Naive thymus-derived CD4-positive, alpha-beta T cell (primary cell): ENCODE results near the gene BHLHE41. TPM values are rescaled to one million over a fixed set of nuclear protein-coding genes. Genes with fewer than 3 reads are reported as not detected.

Experiments
- ATAC-seq: fragments of 150-1000 bp; cut with Tn5 transposase; 2 replicates; pipeline ENCODE4 v1.10.0; 2021; ENCODE audit warnings: mild to moderate bottlenecking, moderate library complexity
- CTCF ChIA-PET: fragments of 350-600 bp; sonication (Branson Sonifier 250); formaldehyde crosslinking; loops from one replicate; lab custom pipeline; 2021; ENCODE audit warnings: antibody characterized with exemption; lab: Charles Lee
- POLR2A ChIA-PET: fragments of 350-600 bp; sonication (Branson Sonifier 250); formaldehyde crosslinking; loops from one replicate; lab custom pipeline; 2021; ENCODE audit warnings: antibody characterized with exemption, inconsistent platforms; lab: Charles Lee
- DNase-seq, 9 donors: peaks; one replicate each; pipeline versions ENCODE4 v3.0.0 to v3.0.0-alpha.2; 2020 to 2022; ENCODE audit warnings: mixed read lengths in 1 of 9
- H3K27ac ChIP-seq: one replicate; pipeline ENCODE4 v1.7.0; 2013; ENCODE audit warnings: mild to moderate bottlenecking, low read depth, low read length, moderate library complexity
- H3K27me3 ChIP-seq, 2 donors: one replicate each; pipeline ENCODE4 v1.7.0; 2013; ENCODE audit warnings: low read length in 2 of 2, mild to moderate bottlenecking in 2 of 2, moderate library complexity in 2 of 2; ENCODE audit not compliant: control insufficient read depth in 2 of 2, insufficient read depth in 2 of 2
- H3K36me3 ChIP-seq, 3 experiments: 1 replicate in 2 of 3; 2 replicates in 1 of 3; pipeline ENCODE4 v1.7.0; 2013; ENCODE audit warnings: low read length in 3 of 3, mild to moderate bottlenecking in 3 of 3, moderate library complexity in 1 of 3; ENCODE audit not compliant: insufficient read depth in 3 of 3, control insufficient read depth in 2 of 3
- H3K4me1 ChIP-seq, 2 donors: one replicate each; pipeline ENCODE4 v1.7.0; 2013; ENCODE audit warnings: low read length in 2 of 2, mild to moderate bottlenecking in 2 of 2, moderate library complexity in 1 of 2; ENCODE audit not compliant: control insufficient read depth in 2 of 2, insufficient read depth in 2 of 2
- H3K4me3 ChIP-seq: 2 replicates; pipeline ENCODE4 v1.7.0; 2013; ENCODE audit warnings: mild to moderate bottlenecking, low read length
- H3K9me3 ChIP-seq, 3 experiments: 1 replicate in 2 of 3; 2 replicates in 1 of 3; pipeline ENCODE4 v1.7.0; 2013; ENCODE audit warnings: low read length in 3 of 3; ENCODE audit not compliant: control insufficient read depth in 2 of 3
- H3K27ac Mint-ChIP-seq, 9 donors: one replicate each; pipeline ENCODE4 v1.8.0; 2020 to 2022; ENCODE audit warnings: mixed read lengths in 9 of 9, mild to moderate bottlenecking in 8 of 9, moderate library complexity in 5 of 9, inconsistent platforms in 2 of 9
- H3K27me3 Mint-ChIP-seq, 5 donors: one replicate each; pipeline ENCODE4 v1.8.0; 2021 to 2022; ENCODE audit warnings: mixed read lengths in 5 of 5, mild to moderate bottlenecking in 1 of 5
- H3K36me3 Mint-ChIP-seq, 5 donors: one replicate each; pipeline ENCODE4 v1.8.0; 2020 to 2022; ENCODE audit warnings: mixed read lengths in 5 of 5, mild to moderate bottlenecking in 3 of 5, inconsistent platforms in 1 of 5
- H3K4me1 Mint-ChIP-seq, 7 donors: one replicate each; pipeline ENCODE4 v1.8.0; 2020 to 2022; ENCODE audit warnings: mixed read lengths in 7 of 7, mild to moderate bottlenecking in 3 of 7, inconsistent platforms in 1 of 7
- H3K4me3 Mint-ChIP-seq, 10 donors: one replicate each; pipeline ENCODE4 v1.8.0; 2020 to 2022; ENCODE audit warnings: mild to moderate bottlenecking in 10 of 10, mixed read lengths in 10 of 10, moderate library complexity in 6 of 10, inconsistent platforms in 2 of 10
- H3K9me3 Mint-ChIP-seq, 11 donors: one replicate each; pipeline ENCODE4 v1.8.0; 2020 to 2022; ENCODE audit warnings: mixed read lengths in 11 of 11, mild to moderate bottlenecking in 4 of 11, inconsistent platforms in 1 of 11, moderate library complexity in 1 of 11
- intact Hi-C, 2 donors: fragments of 100-400 bp; cut with micrococcal nuclease; formaldehyde crosslinking; loops; one replicate each; pipeline ENCODE4 v1.15.1; 2023
- polyA plus RNA-seq, 2 donors: library from polyadenylated mRNA; unstranded; fragments of 300-500 nt; fragmentation: Illumina TruSeq; gene quantifications; one replicate each; pipeline ENCODE4 v1.2.3, GENCODE V29; 2021
- total RNA-seq, 6 experiments: library from RNA in 5 of 6; stranded (reverse) in 5 of 6; gene quantifications; 1 replicate in 5 of 6; 2 replicates in 1 of 6; pipeline ENCODE4 v1.2.3 and lab custom pipeline; 2021 to 2026

BHLHE41 gene
- total and polyA plus RNA-seq, 7 experiments from 2014 or later: 0.42 to 1.2 (median 0.84) TPM; not detected in 4

GRCh38 chr12:26162174-26162573 lies 37.3 kb upstream of the BHLHE41 start:
- DNase-seq: no peak

GRCh38 chr12:26158078-26158764 lies 33.4 kb upstream of the BHLHE41 start:
- Mint-ChIP-seq H3K27me3 (peaks cover 21 to 43% (median 24%) of the 10 kb centered on the region in 5 donors), H3K27ac (no peak overlapping the region), H3K4me1 (no peaks in the 10 kb centered on the region), H3K4me3 (no peak overlapping the region), H3K9me3 (peaks cover 0 to 5% (median 0%) of the 10 kb centered on the region in 11 donors), H3K36me3 (peaks cover 0 to 4% (median 0%) of the 10 kb centered on the region in 5 donors)
- intact Hi-C loops: no loop called here
- POLR2A ChIA-PET: no interaction called here
- Histone ChIP-seq H3K27me3 (no peaks in the 10 kb centered on the region), H3K9me3 (no peaks in the 10 kb centered on the region), H3K36me3 (no peaks in the 10 kb centered on the region), H3K4me3 (no peak overlapping the region), H3K27ac (no peak overlapping the region), H3K4me1 (no peaks in the 10 kb centered on the region)
- ATAC-seq: no peak
- no peak for DNase-seq
- CTCF ChIA-PET: no interaction called here

More at GRCh38 chr12:26162174-26162573, 37.3 kb upstream of the BHLHE41 start:
- peaks cover 29 to 42% (median 32%) of the 10 kb centered on the region in 5 donors for H3K27me3 Mint-ChIP-seq
- ChIA-PET POLR2A (no interaction called here), CTCF (no interaction called here)
- no peaks in the 10 kb centered on the region for H3K9me3 ChIP-seq
- no peaks in the 10 kb centered on the region for H3K4me1 Mint-ChIP-seq
- H3K4me1 ChIP-seq: no peaks in the 10 kb centered on the region
- H3K36me3 Mint-ChIP-seq: peaks cover 0 to 4% (median 0%) of the 10 kb centered on the region in 5 donors
- no peaks in the 10 kb centered on the region for H3K36me3 ChIP-seq
- no peak overlapping the region for H3K27ac ChIP-seq
- no peak overlapping the region for H3K27ac Mint-ChIP-seq
- no peak for ATAC-seq
- H3K27me3 ChIP-seq: no peaks in the 10 kb centered on the region
- H3K4me3 ChIP-seq: no peak overlapping the region
- intact Hi-C loops: no loop called here
- peaks cover 0 to 4% (median 0%) of the 10 kb centered on the region in 11 donors for H3K9me3 Mint-ChIP-seq
- H3K4me3 Mint-ChIP-seq: no peak overlapping the region

- Mint-ChIP-seq H3K9me3 (peaks cover 0 to 5% (median 0%) of the 10 kb centered on the region in 11 donors), H3K4me3 (no peak overlapping the region), H3K4me1 (no peaks in the 10 kb centered on the region), H3K36me3 (peaks cover 0 to 4% (median 0%) of the 10 kb centered on the region in 5 donors), H3K27ac (no peak overlapping the region), H3K27me3 (peaks cover 19 to 38% (median 31%) of the 10 kb centered on the region in 5 donors)
- Histone ChIP-seq H3K27ac (no peak overlapping the region), H3K4me3 (no peak overlapping the region), H3K27me3 (no peaks in the 10 kb centered on the region), H3K36me3 (no peaks in the 10 kb centered on the region), H3K9me3 (no peaks in the 10 kb centered on the region), H3K4me1 (no peaks in the 10 kb centered on the region)
- DNase-seq: no peak
- ATAC-seq: no peak
- ChIA-PET CTCF (no interaction called here), POLR2A (no interaction called here)
- intact Hi-C loops: no loop called here
Measured at GRCh38 chr12:26157001-26157400, 32.2 kb upstream of the BHLHE41 start.

- Histone ChIP-seq H3K36me3 (no peaks in the 10 kb centered on the region), H3K4me3 (no peak overlapping the region), H3K27me3 (no peaks in the 10 kb centered on the region), H3K9me3 (no peaks in the 10 kb centered on the region), H3K4me1 (no peaks in the 10 kb centered on the region), H3K27ac (no peak overlapping the region)
- Mint-ChIP-seq H3K4me3 (no peak overlapping the region), H3K27me3 (peaks cover 18 to 34% (median 30%) of the 10 kb centered on the region in 5 donors), H3K27ac (peak overlapping the region in 1 of 9 donors; percentile 16), H3K4me1 (no peaks in the 10 kb centered on the region), H3K36me3 (peaks cover 0 to 3% (median 0%) of the 10 kb centered on the region in 5 donors), H3K9me3 (peaks cover 0 to 5% (median 0%) of the 10 kb centered on the region in 11 donors)
- POLR2A ChIA-PET: no interaction called here
- CTCF ChIA-PET: no interaction called here
- intact Hi-C loops: no loop called here
- DNase-seq: no peak
- peak; percentile 57 for ATAC-seq
Measured at GRCh38 chr12:26156201-26156871, 31.5 kb upstream of the BHLHE41 start.

- no peaks in the 10 kb centered on the region for H3K4me1 ChIP-seq
- Mint-ChIP-seq H3K27me3 (peaks cover 4 to 30% (median 15%) of the 10 kb centered on the region in 5 donors), H3K9me3 (peaks cover 0 to 3% (median 0%) of the 10 kb centered on the region in 11 donors), H3K4me3 (no peak overlapping the region), H3K4me1 (no peaks in the 10 kb centered on the region), H3K36me3 (no peaks in the 10 kb centered on the region), H3K27ac (no peak overlapping the region)
- intact Hi-C loops: no loop called here
- ATAC-seq (no peak), DNase-seq (no peak)
- H3K4me3 ChIP-seq: no peak overlapping the region
- no peaks in the 10 kb centered on the region for H3K9me3 ChIP-seq
- no peaks in the 10 kb centered on the region for H3K27me3 ChIP-seq
- no peak overlapping the region for H3K27ac ChIP-seq
- ChIA-PET POLR2A (no interaction called here), CTCF (no interaction called here)
- no peaks in the 10 kb centered on the region for H3K36me3 ChIP-seq
Measured at GRCh38 chr12:26153421-26154154, 28.8 kb upstream of the BHLHE41 start.

GRCh38 chr12:26152507-26153102 lies 27.8 kb upstream of the BHLHE41 start:
- POLR2A ChIA-PET: no interaction called here
- no peak overlapping the region for H3K27ac ChIP-seq
- DNase-seq: no peak

More at GRCh38 chr12:26152507-26153102, 27.8 kb upstream of the BHLHE41 start:
- Mint-ChIP-seq H3K27me3 (peaks cover 4 to 27% (median 10%) of the 10 kb centered on the region in 5 donors), H3K36me3 (no peaks in the 10 kb centered on the region), H3K4me3 (no peak overlapping the region), H3K27ac (no peak overlapping the region), H3K9me3 (peaks cover 0 to 2% (median 0%) of the 10 kb centered on the region in 11 donors), H3K4me1 (no peaks in the 10 kb centered on the region)
- Histone ChIP-seq H3K9me3 (no peaks in the 10 kb centered on the region), H3K4me1 (no peaks in the 10 kb centered on the region), H3K4me3 (no peak overlapping the region), H3K36me3 (no peaks in the 10 kb centered on the region), H3K27me3 (no peaks in the 10 kb centered on the region)
- ATAC-seq: no peak
- CTCF ChIA-PET: no interaction called here
- intact Hi-C loops: no loop called here
